ENCODE data around the gene DAND5.
"Not testable (repeated sequence)": the region's sequence is repeated elsewhere in the genome, so short reads cannot be mapped to it uniquely, and the experiment has no call there.

DNA sequence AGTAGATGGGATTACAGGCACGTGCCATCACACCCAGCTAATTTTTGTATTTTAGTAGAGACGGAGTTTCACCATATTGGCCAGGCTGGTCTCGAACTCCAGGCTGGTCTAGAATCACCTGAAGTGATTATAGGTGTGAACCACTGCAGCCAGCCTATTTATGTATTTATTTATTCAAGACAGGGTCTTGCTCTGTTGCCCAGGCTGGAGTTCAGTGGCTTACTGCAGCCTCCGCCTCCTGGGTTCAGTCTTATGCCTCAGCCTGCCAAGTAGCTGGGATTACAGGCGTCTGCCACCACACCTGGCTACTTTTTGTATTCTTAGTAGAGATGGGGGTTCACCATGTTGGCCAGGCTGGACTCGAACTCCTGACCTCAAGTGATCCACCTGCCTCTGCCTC is 17.3 kb upstream of the DAND5 start:
- TF ChIP-seq, protein P1, sequence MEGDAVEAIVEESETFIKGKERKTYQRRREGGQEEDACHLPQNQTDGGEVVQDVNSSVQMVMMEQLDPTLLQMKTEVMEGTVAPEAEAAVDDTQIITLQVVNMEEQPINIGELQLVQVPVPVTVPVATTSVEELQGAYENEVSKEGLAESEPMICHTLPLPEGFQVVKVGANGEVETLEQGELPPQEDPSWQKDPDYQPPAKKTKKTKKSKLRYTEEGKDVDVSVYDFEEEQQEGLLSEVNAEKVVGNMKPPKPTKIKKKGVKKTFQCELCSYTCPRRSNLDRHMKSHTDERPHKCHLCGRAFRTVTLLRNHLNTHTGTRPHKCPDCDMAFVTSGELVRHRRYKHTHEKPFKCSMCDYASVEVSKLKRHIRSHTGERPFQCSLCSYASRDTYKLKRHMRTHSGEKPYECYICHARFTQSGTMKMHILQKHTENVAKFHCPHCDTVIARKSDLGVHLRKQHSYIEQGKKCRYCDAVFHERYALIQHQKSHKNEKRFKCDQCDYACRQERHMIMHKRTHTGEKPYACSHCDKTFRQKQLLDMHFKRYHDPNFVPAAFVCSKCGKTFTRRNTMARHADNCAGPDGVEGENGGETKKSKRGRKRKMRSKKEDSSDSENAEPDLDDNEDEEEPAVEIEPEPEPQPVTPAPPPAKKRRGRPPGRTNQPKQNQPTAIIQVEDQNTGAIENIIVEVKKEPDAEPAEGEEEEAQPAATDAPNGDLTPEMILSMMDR (IDR thresholded peaks at IDR 0.05), result not testable (repeated sequence)
- TF ChIP-seq POLR2A (IDR thresholded peaks at IDR 0.05), result not testable (repeated sequence)

Data from ovary (tissue), 3 donors.